ENCODE results near the gene RUNX3.

RUNX3 gene

GRCh38 chr1:24972221-24972914, 42.3 kb upstream of the RUNX3 start:
- no peak overlapping the region for H3K4me3 ChIP-seq (ENCODE audit: low read depth, low read length)
- TF ChIP-seq, protein P1, sequence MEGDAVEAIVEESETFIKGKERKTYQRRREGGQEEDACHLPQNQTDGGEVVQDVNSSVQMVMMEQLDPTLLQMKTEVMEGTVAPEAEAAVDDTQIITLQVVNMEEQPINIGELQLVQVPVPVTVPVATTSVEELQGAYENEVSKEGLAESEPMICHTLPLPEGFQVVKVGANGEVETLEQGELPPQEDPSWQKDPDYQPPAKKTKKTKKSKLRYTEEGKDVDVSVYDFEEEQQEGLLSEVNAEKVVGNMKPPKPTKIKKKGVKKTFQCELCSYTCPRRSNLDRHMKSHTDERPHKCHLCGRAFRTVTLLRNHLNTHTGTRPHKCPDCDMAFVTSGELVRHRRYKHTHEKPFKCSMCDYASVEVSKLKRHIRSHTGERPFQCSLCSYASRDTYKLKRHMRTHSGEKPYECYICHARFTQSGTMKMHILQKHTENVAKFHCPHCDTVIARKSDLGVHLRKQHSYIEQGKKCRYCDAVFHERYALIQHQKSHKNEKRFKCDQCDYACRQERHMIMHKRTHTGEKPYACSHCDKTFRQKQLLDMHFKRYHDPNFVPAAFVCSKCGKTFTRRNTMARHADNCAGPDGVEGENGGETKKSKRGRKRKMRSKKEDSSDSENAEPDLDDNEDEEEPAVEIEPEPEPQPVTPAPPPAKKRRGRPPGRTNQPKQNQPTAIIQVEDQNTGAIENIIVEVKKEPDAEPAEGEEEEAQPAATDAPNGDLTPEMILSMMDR (IDR thresholded peaks at IDR 0.05; ENCODE audit: low read depth, low read length, missing control alignments) = no peak
- DNase-seq (ENCODE audit: low read depth) = no peak
- in situ Hi-C loops (cut with HindIII; ENCODE audit: low sequenced_read_pairs) = no loop called here

DNA sequence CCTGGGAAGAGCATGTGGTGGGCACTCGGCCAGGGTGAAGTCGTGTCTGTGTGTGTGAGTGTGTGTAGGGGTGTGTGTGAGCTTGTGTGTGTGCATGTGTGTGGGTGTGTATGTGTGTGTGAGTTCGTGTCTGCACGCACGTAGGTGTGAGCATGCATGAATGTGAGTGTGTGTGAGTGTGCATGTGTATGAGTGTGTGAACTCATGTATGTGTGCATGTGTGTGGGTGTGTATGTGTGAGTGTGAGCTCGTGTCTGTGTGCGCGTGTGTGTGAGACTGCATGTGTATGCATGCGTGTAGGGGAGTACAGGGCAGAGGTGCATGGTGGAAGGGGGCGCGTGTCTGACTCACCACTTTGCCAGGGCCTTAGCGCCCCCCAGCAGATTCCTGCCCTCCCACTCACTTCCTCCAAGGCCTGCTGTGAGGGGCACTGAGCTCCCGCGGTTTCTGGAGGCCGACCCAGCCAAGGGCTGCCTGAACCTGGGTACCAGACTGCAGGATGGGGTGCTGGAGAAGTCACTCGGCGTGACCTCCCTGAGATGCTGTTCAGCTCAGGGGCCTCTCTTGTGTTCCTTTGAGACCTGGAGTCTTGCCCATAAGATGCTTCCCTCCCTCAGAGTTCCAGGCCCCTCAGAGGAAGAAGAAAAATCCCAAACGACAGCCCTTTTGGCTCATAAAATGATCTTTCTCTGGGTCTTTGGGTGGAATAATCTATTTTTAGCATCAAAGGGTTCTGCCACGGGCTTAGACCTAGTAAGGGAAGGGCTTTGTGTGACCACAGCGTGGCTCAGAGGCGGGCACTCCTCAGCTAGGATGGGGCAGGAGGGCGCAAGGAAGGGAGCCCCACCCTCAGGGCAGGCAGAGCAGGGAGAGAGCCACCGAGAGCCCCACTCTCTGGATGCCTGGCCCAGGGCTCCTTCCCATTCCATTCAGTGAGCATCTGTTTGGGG, 41.1 kb upstream of the RUNX3 start:
- TF ChIP-seq, protein P1 (IDR thresholded peaks at IDR 0.05; ENCODE audit: low read depth, low read length, missing control alignments) = no peak
- no peak for DNase-seq (ENCODE audit: low read depth)
- H3K4me3 ChIP-seq (ENCODE audit: low read depth, low read length) = no peak overlapping the region
- in situ Hi-C loops (cut with HindIII; ENCODE audit: low sequenced_read_pairs) = no loop called here

GRCh38 chr1:24970399-24970753, 40.3 kb upstream of the RUNX3 start:
- in situ Hi-C loops (cut with HindIII; ENCODE audit: low sequenced_read_pairs) = no loop called here

GRCh38 chr1:24969596-24970398, 39.7 kb upstream of the RUNX3 start:
- H3K4me3 ChIP-seq (ENCODE audit: low read depth, low read length) = no peak overlapping the region
- no peak for DNase-seq (ENCODE audit: low read depth)
- in situ Hi-C loops (cut with HindIII; ENCODE audit: low sequenced_read_pairs) = no loop called here
- TF ChIP-seq, protein P1 (IDR thresholded peaks at IDR 0.05; ENCODE audit: low read depth, low read length, missing control alignments) = no peak

More at GRCh38 chr1:24970399-24970753, 40.3 kb upstream of the RUNX3 start:
- no peak for DNase-seq (ENCODE audit: low read depth)
- TF ChIP-seq, protein P1 (IDR thresholded peaks at IDR 0.05; ENCODE audit: low read depth, low read length, missing control alignments) = no peak
- H3K4me3 ChIP-seq (ENCODE audit: low read depth, low read length) = no peak overlapping the region

DNA sequence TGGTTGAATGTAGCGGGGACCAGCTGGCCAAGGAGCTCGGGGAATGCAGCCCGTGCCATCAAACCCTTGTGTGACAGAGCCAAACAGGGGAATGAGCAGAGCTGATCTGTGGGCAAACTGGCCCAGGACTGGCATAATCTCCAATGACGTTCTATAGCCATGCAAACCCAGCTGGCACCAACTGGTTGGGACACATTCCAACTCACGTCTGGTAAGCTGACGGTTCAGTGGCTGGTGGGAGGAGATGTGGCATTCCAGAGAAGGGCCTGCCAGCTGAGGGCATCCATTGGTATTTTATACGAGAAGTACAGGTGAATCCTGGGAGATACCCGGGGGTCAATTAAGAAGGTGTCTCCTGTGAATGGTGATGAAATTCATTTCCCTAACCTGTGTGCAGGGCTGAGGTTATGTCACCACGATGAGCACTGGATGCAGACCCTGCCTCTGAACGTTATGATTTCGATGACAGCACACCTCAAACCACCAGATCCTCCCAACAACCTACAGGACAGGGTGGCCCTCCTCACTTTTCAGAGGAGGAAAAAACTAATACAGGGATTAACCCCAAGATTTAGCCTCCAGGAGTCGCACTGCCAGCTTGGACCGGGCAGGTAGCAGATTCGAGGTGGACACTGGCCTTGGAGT, 39.0 kb upstream of the RUNX3 start:
- H3K4me3 ChIP-seq (ENCODE audit: low read depth, low read length) = no peak overlapping the region
- in situ Hi-C loops (cut with HindIII; ENCODE audit: low sequenced_read_pairs) = no loop called here
- DNase-seq (ENCODE audit: low read depth) = no peak
- TF ChIP-seq, protein P1 (IDR thresholded peaks at IDR 0.05; ENCODE audit: low read depth, low read length, missing control alignments) = no peak

DNA sequence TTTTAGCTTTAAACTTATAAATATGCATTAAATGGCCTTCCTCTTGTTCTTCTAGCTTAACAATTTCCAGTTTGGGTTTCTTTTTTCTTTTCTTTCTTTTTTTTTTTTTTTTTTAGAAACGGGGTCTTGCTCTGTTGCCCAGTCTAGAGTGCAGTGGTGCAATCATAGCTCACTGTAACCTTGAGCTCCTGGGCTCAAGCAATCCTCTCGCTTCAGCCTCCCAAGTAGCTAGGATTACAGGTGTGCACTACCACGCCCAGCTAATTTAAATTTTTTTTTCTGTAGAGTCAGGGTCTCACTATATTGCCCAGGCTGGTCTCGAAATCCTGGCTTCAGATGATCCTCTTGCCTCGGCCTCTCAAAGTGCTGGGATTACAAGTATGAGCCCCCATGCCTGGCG, 37.9 kb upstream of the RUNX3 start:
- TF ChIP-seq, protein P1 (IDR thresholded peaks at IDR 0.05; ENCODE audit: low read depth, low read length, missing control alignments) = no peak

More for the DNA sequence above, 37.9 kb upstream of the RUNX3 start:
- no peak for DNase-seq (ENCODE audit: low read depth)
- in situ Hi-C loops (cut with HindIII; ENCODE audit: low sequenced_read_pairs) = no loop called here
- H3K4me3 ChIP-seq (ENCODE audit: low read depth, low read length) = no peak overlapping the region

Data from astrocyte of the cerebellum (primary cell).